Fibroblast of lung (primary cell): Measurements from ENCODE around the gene IMP3.

Experiments used
- EZH2 ChIP-seq: IDR thresholded peaks from 2 replicates; pipeline ENCODE4 v1.5.1; 2012; ENCODE audit warnings: low read length, control low read depth, mild to moderate bottlenecking; ENCODE audit errors: missing control alignments
- TF ChIP-seq, protein P1 (sequence below), 2 donors: IDR thresholded peaks in 1 of 2; conservative IDR thresholded peaks in 1 of 2; 1 replicate in 1 of 2; 2 replicates in 1 of 2; pipeline ENCODE4 v1.5.1; 2011 to 2012; ENCODE audit warnings: low read length in 2 of 2, control low read depth in 1 of 2, inconsistent platforms in 1 of 2, low read depth in 1 of 2, mild to moderate bottlenecking in 1 of 2

DNA sequence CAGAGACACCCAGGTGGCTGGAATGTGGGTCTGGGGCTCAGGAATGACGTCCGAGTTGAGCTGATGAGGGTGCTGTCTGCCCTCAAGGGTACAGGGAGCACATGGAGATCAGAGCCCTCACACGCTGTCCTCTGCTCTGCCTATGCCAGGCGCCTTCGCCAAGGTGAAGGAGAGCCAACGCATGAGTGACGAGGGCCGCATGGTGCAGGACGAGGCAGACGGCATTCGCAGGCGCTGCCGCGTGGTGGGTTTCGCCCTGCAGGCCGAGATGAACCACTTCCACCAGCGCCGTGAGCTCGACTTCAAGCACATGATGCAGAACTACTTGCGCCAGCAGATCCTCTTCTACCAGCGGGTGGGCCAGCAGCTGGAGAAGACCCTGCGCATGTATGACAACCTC, 16.8 kb upstream of the IMP3 start:
- TF ChIP-seq, protein P1, sequence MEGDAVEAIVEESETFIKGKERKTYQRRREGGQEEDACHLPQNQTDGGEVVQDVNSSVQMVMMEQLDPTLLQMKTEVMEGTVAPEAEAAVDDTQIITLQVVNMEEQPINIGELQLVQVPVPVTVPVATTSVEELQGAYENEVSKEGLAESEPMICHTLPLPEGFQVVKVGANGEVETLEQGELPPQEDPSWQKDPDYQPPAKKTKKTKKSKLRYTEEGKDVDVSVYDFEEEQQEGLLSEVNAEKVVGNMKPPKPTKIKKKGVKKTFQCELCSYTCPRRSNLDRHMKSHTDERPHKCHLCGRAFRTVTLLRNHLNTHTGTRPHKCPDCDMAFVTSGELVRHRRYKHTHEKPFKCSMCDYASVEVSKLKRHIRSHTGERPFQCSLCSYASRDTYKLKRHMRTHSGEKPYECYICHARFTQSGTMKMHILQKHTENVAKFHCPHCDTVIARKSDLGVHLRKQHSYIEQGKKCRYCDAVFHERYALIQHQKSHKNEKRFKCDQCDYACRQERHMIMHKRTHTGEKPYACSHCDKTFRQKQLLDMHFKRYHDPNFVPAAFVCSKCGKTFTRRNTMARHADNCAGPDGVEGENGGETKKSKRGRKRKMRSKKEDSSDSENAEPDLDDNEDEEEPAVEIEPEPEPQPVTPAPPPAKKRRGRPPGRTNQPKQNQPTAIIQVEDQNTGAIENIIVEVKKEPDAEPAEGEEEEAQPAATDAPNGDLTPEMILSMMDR (conservative IDR thresholded peaks at IDR 0.05 in 1 of 2, IDR thresholded peaks at IDR 0.05 in 1 of 2; ENCODE audit: low read depth in 1 of 2, low read length in 2 of 2), result no peak
- TF ChIP-seq EZH2, result no peak
